Tibial nerve (tissue), 4 donors: ENCODE data around the gene SNCAIP. TPM values are rescaled to one million over a fixed set of nuclear protein-coding genes. Genes with fewer than 3 reads are reported as not detected.

ENCODE experiments used
- DNase-seq, 2 donors: peaks; one replicate each; pipeline ENCODE4 v3.0.0-alpha.2; 2019; ENCODE audit warnings: low spot score in 2 of 2
- H3K27ac ChIP-seq, 4 donors: fragments of 200-600 bp; sonication (generic) in 3 of 4; one replicate each; pipeline ENCODE4 v1.5.1; 2017 to 2019; ENCODE audit warnings: mild to moderate bottlenecking in 1 of 4
- H3K27me3 ChIP-seq, 2 donors: fragments of 200-600 bp; sonication (generic) in 1 of 2; one replicate each; pipeline versions ENCODE4 v1.5.1 to v1.6.0; 2017 to 2019
- H3K36me3 ChIP-seq, 3 donors: fragments of 200-600 bp; sonication (generic); one replicate each; pipeline ENCODE4 v1.5.1; 2018 to 2019
- H3K4me1 ChIP-seq, 4 donors: fragments of 200-600 bp; sonication (generic) in 3 of 4; one replicate each; pipeline ENCODE4 v1.5.1; 2017 to 2019
- H3K4me3 ChIP-seq, 4 donors: fragments of 200-600 bp; sonication (generic) in 3 of 4; one replicate each; pipeline ENCODE4 v1.5.1; 2017 to 2019; ENCODE audit warnings: mild to moderate bottlenecking in 1 of 4, moderate library complexity in 1 of 4
- H3K9me3 ChIP-seq, 4 donors: fragments of 200-600 bp; sonication (generic) in 3 of 4; one replicate each; pipeline ENCODE4 v1.5.1; 2017 to 2019
- EP300 ChIP-seq, 2 donors: sonication (generic); formaldehyde crosslinking; IDR thresholded peaks; one replicate each; pipeline ENCODE4 v1.6.1; 2017; ENCODE audit warnings: antibody characterized with exemption in 2 of 2, mild to moderate bottlenecking in 1 of 2
- POLR2A ChIP-seq, 2 donors: fragments of 450-650 bp; IDR thresholded peaks; one replicate each; pipeline ENCODE4 v1.6.1; 2017; ENCODE audit warnings: antibody characterized with exemption in 2 of 2, mild to moderate bottlenecking in 2 of 2, moderate library complexity in 2 of 2
- WGBS, 2 donors: methylation state at CpG; one replicate each; pipeline ENCODE4 v1.1.5; 2018; 5-methylcytosine and 5-hydroxymethylcytosine counted together
- total RNA-seq, 4 donors: library from RNA; depleted of rRNA; stranded (reverse); fragments of >200 nt; gene quantifications; one replicate each; pipeline ENCODE4 v1.1.0, GENCODE V29; 2016
- TF ChIP-seq, protein P1 (sequence below), 5 experiments: fragments of 200-600 bp in 3 of 5; fragments of 450-650 bp in 2 of 5; sonication (generic) in 3 of 5; IDR thresholded peaks; one replicate each; pipeline ENCODE4 v1.5.1; 2016 to 2019; ENCODE audit warnings: antibody characterized with exemption in 5 of 5, mild to moderate bottlenecking in 3 of 5, moderate library complexity in 2 of 5

SNCAIP gene
- 10 to 100 TPM in 1 of 4 donors, 1 to 10 TPM in 3; 4.6 to 18.6 (median 6.4) TPM for total RNA-seq

GRCh38 chr5:122311961-122312590, at the start of gene SNCAIP:
TSS of gene SNCAIP (plus strand) at chr5:122312237. CDS start at chr5:122391135, 78,898 bp downstream.
- Histone ChIP-seq H3K27ac (peak within 1 kb of the TSS in 3 of 4 donors; percentile 46 to 80 (median 48)), H3K4me3 (peak within 1 kb of the TSS; percentile 41 to 77 (median 67)), H3K27me3 (peaks cover 0 to 8% of the 10 kb centered on the region in 2 donors), H3K4me1 (peaks cover 0 to 25% (median 0%) of the 10 kb centered on the region in 4 donors), H3K36me3 (no peaks in the 10 kb centered on the region), H3K9me3 (peaks cover 0 to 5% (median 0%) of the 10 kb centered on the region in 4 donors)
- no peak for DNase-seq
- 0 to 1% methylated on average over 6 to 27 of the region's 78 CpGs for WGBS, 2 donors
- TF ChIP-seq, protein P1, sequence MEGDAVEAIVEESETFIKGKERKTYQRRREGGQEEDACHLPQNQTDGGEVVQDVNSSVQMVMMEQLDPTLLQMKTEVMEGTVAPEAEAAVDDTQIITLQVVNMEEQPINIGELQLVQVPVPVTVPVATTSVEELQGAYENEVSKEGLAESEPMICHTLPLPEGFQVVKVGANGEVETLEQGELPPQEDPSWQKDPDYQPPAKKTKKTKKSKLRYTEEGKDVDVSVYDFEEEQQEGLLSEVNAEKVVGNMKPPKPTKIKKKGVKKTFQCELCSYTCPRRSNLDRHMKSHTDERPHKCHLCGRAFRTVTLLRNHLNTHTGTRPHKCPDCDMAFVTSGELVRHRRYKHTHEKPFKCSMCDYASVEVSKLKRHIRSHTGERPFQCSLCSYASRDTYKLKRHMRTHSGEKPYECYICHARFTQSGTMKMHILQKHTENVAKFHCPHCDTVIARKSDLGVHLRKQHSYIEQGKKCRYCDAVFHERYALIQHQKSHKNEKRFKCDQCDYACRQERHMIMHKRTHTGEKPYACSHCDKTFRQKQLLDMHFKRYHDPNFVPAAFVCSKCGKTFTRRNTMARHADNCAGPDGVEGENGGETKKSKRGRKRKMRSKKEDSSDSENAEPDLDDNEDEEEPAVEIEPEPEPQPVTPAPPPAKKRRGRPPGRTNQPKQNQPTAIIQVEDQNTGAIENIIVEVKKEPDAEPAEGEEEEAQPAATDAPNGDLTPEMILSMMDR (IDR thresholded peaks at IDR 0.05): no peak
- TF ChIP-seq EP300 (IDR thresholded peaks at IDR 0.05) (no peak), POLR2A (IDR thresholded peaks at IDR 0.05) (no peak)

DNA sequence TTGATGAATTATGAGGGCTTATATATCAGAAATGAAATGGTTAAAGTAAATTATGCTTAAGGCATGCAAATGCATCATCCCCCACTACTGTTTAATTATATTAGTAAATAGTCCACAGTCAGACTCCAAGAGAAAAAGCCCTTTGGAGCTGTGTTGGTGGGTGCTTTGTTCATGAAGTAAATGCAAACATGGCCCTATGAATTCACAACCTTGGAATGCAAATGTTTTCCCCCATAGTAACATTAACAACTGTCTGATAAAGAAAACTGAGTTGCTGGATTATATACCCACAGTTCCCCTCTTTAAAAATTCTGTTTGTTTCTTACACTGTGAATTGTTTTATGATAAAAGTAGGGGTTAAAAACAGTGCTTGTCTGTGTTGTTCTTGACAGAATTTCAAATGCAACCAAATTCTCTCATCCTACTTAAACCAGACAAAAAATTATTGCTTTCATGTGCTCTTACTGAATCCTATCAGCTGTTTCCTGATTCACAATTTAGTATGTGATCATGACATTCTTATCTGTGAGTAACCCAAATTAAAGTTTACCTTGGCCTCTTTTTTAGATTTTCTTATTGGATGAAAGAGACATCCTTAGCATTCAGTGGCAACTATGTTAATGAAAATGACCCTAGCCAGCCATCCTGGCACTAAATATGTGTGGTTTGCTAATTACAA, 48.5 kb upstream of the SNCAIP start:
- Histone ChIP-seq H3K4me1 (no peaks in the 10 kb centered on the region), H3K9me3 (no peaks in the 10 kb centered on the region), H3K36me3 (no peaks in the 10 kb centered on the region), H3K27me3 (no peaks in the 10 kb centered on the region), H3K4me3 (no peak overlapping the region), H3K27ac (no peak overlapping the region)
- no peak for DNase-seq
- TF ChIP-seq POLR2A (IDR thresholded peaks at IDR 0.05): no peak
- TF ChIP-seq, protein P1 (IDR thresholded peaks at IDR 0.05): no peak
- TF ChIP-seq EP300 (IDR thresholded peaks at IDR 0.05): no peak

DNA sequence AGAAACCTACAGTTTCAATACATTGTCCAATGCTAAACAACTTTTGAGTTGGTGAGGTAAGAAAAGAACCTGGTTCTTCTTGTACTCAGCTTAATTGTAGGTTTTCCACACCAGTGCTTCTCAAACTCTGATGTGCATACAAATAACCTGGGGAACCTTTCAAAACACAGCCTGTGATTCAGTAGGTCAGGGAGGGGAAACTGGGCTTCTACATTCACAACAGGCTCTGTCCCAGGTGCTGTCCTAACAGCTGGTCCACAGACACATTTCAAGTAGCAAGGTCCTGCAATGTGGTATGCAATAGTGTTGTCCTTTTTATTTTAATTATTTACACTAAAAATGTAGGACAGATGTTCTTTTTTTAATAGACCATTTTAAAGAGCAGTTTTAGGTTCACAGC, 47.4 kb upstream of the SNCAIP start:
- no peak for DNase-seq
- Histone ChIP-seq H3K36me3 (no peaks in the 10 kb centered on the region), H3K4me1 (no peaks in the 10 kb centered on the region), H3K27ac (no peak overlapping the region), H3K27me3 (no peaks in the 10 kb centered on the region), H3K4me3 (no peak overlapping the region), H3K9me3 (no peaks in the 10 kb centered on the region)
- TF ChIP-seq, protein P1 (IDR thresholded peaks at IDR 0.05): no peak
- TF ChIP-seq EP300 (IDR thresholded peaks at IDR 0.05) (no peak), POLR2A (IDR thresholded peaks at IDR 0.05) (no peak)

DNA sequence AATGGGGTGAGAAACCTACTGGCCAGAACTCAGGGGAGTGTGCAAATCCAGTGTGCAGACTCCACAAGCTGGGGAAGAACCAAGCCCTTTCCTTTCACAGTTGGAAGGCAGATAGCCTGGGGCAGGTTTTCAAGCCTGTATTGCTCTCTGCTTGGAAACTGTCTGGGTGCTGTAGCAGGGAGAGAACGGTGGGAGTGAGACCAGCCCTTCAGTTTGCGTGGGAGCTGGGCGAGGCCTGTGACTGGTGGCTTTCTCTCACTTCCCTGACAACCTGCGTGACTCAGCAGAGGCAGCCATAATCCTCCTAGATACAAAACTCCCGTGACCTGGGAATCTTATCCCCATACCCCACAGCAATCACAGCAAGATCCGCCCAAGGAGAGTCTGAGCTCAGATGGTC, 44.9 kb upstream of the SNCAIP start:
- no peak overlapping the region for H3K27ac ChIP-seq
- no peaks in the 10 kb centered on the region for H3K9me3 ChIP-seq
- 84 to 87% methylated on average over 6 of the region's 6 CpGs for WGBS, 2 donors
- no peaks in the 10 kb centered on the region for H3K36me3 ChIP-seq
- no peak for DNase-seq
- TF ChIP-seq EP300 (IDR thresholded peaks at IDR 0.05) (no peak), POLR2A (IDR thresholded peaks at IDR 0.05) (no peak)
- TF ChIP-seq, protein P1 (IDR thresholded peaks at IDR 0.05): no peak
- H3K4me3 ChIP-seq: no peak overlapping the region
- no peaks in the 10 kb centered on the region for H3K27me3 ChIP-seq
- no peaks in the 10 kb centered on the region for H3K4me1 ChIP-seq

DNA sequence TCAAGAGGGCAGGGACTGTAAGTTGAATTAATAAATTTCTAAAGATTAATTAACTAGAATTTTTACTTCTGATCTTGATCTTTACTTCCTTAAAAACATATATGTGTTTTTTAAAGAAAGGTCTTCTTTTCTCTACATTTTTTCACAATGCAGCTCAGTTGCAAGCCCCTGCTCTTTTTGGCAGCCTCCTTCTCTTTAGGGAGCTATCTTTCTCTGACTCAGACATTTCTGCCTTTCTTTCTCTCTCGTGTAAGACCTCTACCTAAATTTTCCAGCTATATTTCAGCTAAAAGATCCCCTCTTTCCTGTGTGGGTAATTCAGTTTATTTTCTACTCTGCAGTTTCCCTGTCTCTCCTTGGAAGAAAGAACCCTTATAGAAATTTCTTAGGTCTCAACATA, 38.3 kb upstream of the SNCAIP start:
- Histone ChIP-seq H3K4me1 (no peaks in the 10 kb centered on the region), H3K36me3 (no peaks in the 10 kb centered on the region), H3K4me3 (no peak overlapping the region), H3K27ac (no peak overlapping the region), H3K27me3 (no peaks in the 10 kb centered on the region), H3K9me3 (no peaks in the 10 kb centered on the region)
- no peak for DNase-seq
- TF ChIP-seq POLR2A (IDR thresholded peaks at IDR 0.05): no peak
- TF ChIP-seq EP300 (IDR thresholded peaks at IDR 0.05): no peak
- TF ChIP-seq, protein P1 (IDR thresholded peaks at IDR 0.05): no peak
- WGBS, 2 donors: 30 to 32% methylated on average over 1 of the region's 1 CpG
